Vagina (tissue), 2 donors: ENCODE results near the gene BLOC1S6. TPM values are rescaled to one million over a fixed set of nuclear protein-coding genes. Genes with fewer than 3 reads are reported as not detected.

Experiments used
- DNase-seq, 2 donors: peaks; one replicate each; pipeline ENCODE4 v3.0.0-alpha.2; 2017; ENCODE audit errors: extremely low spot score in 2 of 2
- H3K27ac ChIP-seq: fragments of 200-600 bp; sonication (generic); one replicate; pipeline ENCODE4 v1.5.1; 2019
- H3K27me3 ChIP-seq: fragments of 200-600 bp; sonication (generic); one replicate; pipeline ENCODE4 v1.5.1; 2019
- H3K36me3 ChIP-seq, 2 donors: fragments of 200-600 bp; sonication (generic); one replicate each; pipeline ENCODE4 v1.5.1; 2017 to 2019
- H3K4me1 ChIP-seq: fragments of 200-600 bp; sonication (generic); one replicate; pipeline ENCODE4 v1.5.1; 2019
- H3K4me3 ChIP-seq, 2 donors: fragments of 200-600 bp; sonication (generic); 1 replicate in 1 of 2; 2 replicates in 1 of 2; pipeline ENCODE4 v1.5.1; 2016 to 2019
- H3K9me3 ChIP-seq: fragments of 200-600 bp; sonication (generic); one replicate; pipeline ENCODE4 v1.5.1; 2019
- CTCF ChIP-seq, 3 experiments: fragments of 450-650 bp in 2 of 3; fragments of 200-600 bp in 1 of 3; sonication (generic) in 1 of 3; IDR thresholded peaks; one replicate each; pipeline ENCODE4 v1.5.1; 2017 to 2019; ENCODE audit warnings: antibody characterized with exemption in 3 of 3, mild to moderate bottlenecking in 2 of 3, moderate library complexity in 2 of 3
- POLR2A ChIP-seq, 2 donors: fragments of 450-650 bp; IDR thresholded peaks; one replicate each; pipeline ENCODE4 v1.6.1; 2017; ENCODE audit warnings: antibody characterized with exemption in 2 of 2, mild to moderate bottlenecking in 2 of 2, moderate library complexity in 2 of 2
- POLR2AphosphoS5 ChIP-seq, 2 donors: sonication (generic); formaldehyde crosslinking; IDR thresholded peaks; one replicate each; pipeline ENCODE4 v1.9.0; 2017; ENCODE audit warnings: antibody characterized with exemption in 2 of 2, mild to moderate bottlenecking in 2 of 2, low read depth in 1 of 2; ENCODE audit not compliant: insufficient read depth in 1 of 2
- intact Hi-C: fragments of 100-400 bp; cut with DNase I; formaldehyde crosslinking; loops from one replicate; pipeline ENCODE4 v1.15.1; 2023
- total RNA-seq: library from RNA; depleted of rRNA; stranded (reverse); fragments of >200 nt; gene quantifications from one replicate; pipeline ENCODE4 v1.2.3, GENCODE V29; 2016

BLOC1S6 gene
- 45.2 TPM for total RNA-seq

GRCh38 chr15:45587095-45587862 lies at the start of gene BLOC1S6:
BLOC1S6 (plus strand) TSS chr15:45587379; CDS start chr15:45587444, 65 bp downstream.
- intact Hi-C loops = no loop called here
- H3K27ac ChIP-seq = peak within 1 kb of the TSS; percentile 97
- peak within 1 kb of the TSS; percentile 77 to 94 for H3K4me3 ChIP-seq
- peak; percentile 85 to 96 for TF ChIP-seq POLR2AphosphoS5 (IDR thresholded peaks at IDR 0.05; ENCODE audit: insufficient read depth in 1 of 2, low read depth in 1 of 2)
- no peak for TF ChIP-seq CTCF (IDR thresholded peaks at IDR 0.05)
- peak; percentile 94 to 97 for DNase-seq
- H3K4me1 ChIP-seq = peaks cover 62% of the 10 kb centered on the region
- H3K9me3 ChIP-seq = no peaks in the 10 kb centered on the region
- H3K36me3 ChIP-seq = peaks cover 0 to 2% of the 10 kb centered on the region in 2 donors
- H3K27me3 ChIP-seq = no peaks in the 10 kb centered on the region

- H3K9me3 ChIP-seq = no peaks in the 10 kb centered on the region
- intact Hi-C loops = no loop called here
- H3K27me3 ChIP-seq = no peaks in the 10 kb centered on the region
- no peaks in the 10 kb centered on the region for H3K4me1 ChIP-seq
- H3K4me3 ChIP-seq = no peak overlapping the region
- H3K36me3 ChIP-seq = no peaks in the 10 kb centered on the region
- DNase-seq = no peak
- TF ChIP-seq POLR2A (IDR thresholded peaks at IDR 0.05) (no peak), POLR2AphosphoS5 (IDR thresholded peaks at IDR 0.05; ENCODE audit: insufficient read depth in 1 of 2, low read depth in 1 of 2) (no peak), CTCF (IDR thresholded peaks at IDR 0.05) (no peak)
- no peak overlapping the region for H3K27ac ChIP-seq
Observed at GRCh38 chr15:45539680-45540079, 47.5 kb upstream of the BLOC1S6 start.

- no peak for DNase-seq
- intact Hi-C loops = no loop called here
- TF ChIP-seq CTCF (IDR thresholded peaks at IDR 0.05) = no peak
- no peak for TF ChIP-seq POLR2AphosphoS5 (IDR thresholded peaks at IDR 0.05; ENCODE audit: insufficient read depth in 1 of 2, low read depth in 1 of 2)
- TF ChIP-seq POLR2A (IDR thresholded peaks at IDR 0.05) = no peak
Observed at GRCh38 chr15:45540531-45540930, 46.6 kb upstream of the BLOC1S6 start.

GRCh38 chr15:45543051-45543450 lies 44.1 kb upstream of the BLOC1S6 start:
- Histone ChIP-seq H3K36me3 (no peaks in the 10 kb centered on the region), H3K9me3 (no peaks in the 10 kb centered on the region), H3K4me1 (no peaks in the 10 kb centered on the region), H3K4me3 (no peak overlapping the region), H3K27ac (no peak overlapping the region), H3K27me3 (no peaks in the 10 kb centered on the region)
- intact Hi-C loops = no loop called here
- no peak for TF ChIP-seq CTCF (IDR thresholded peaks at IDR 0.05)
- TF ChIP-seq POLR2A (IDR thresholded peaks at IDR 0.05) = no peak
- TF ChIP-seq POLR2AphosphoS5 (IDR thresholded peaks at IDR 0.05; ENCODE audit: insufficient read depth in 1 of 2, low read depth in 1 of 2) = no peak
- no peak for DNase-seq

More at GRCh38 chr15:45540531-45540930, 46.6 kb upstream of the BLOC1S6 start:
- H3K27ac ChIP-seq = no peak overlapping the region
- H3K4me1 ChIP-seq = no peaks in the 10 kb centered on the region
- no peaks in the 10 kb centered on the region for H3K27me3 ChIP-seq
- no peak overlapping the region for H3K4me3 ChIP-seq
- H3K36me3 ChIP-seq = no peaks in the 10 kb centered on the region
- H3K9me3 ChIP-seq = no peaks in the 10 kb centered on the region
